Measurements from ENCODE around the gene NFATC1.
"Not testable (repeated sequence)": the region's sequence is repeated elsewhere in the genome, so short reads cannot be mapped to it uniquely, and the experiment has no call there.

The NFATC1 gene

GRCh38 chr18:79480171-79481045 is 84.7 kb downstream of the NFATC1 start:
- H3K9me3 Mint-ChIP-seq, result no peaks in the 10 kb centered on the region

GRCh38 chr18:79481046-79481790 is 85.5 kb downstream of the NFATC1 start:
- Mint-ChIP-seq H3K9me3 (no peaks in the 10 kb centered on the region), H3K4me3 (no peak overlapping the region), H3K27me3 (no peaks in the 10 kb centered on the region), H3K27ac (no peak overlapping the region), H3K4me1 (ENCODE audit: low read depth) (no peaks in the 10 kb centered on the region), H3K36me3 (ENCODE audit: low read depth) (peaks cover 63% of the 10 kb centered on the region)
- intact Hi-C loops (cut with micrococcal nuclease), result no loop called here

More at GRCh38 chr18:79480171-79481045, 84.7 kb downstream of the NFATC1 start:
- Mint-ChIP-seq H3K27me3 (no peaks in the 10 kb centered on the region), H3K4me3 (no peak overlapping the region), H3K27ac (no peak overlapping the region), H3K4me1 (ENCODE audit: low read depth) (no peaks in the 10 kb centered on the region), H3K36me3 (ENCODE audit: low read depth) (peaks cover 63% of the 10 kb centered on the region)
- intact Hi-C loops (cut with micrococcal nuclease), result no loop called here

GRCh38 chr18:79483393-79483792 is 87.7 kb downstream of the NFATC1 start:
- H3K4me1 Mint-ChIP-seq (ENCODE audit: low read depth); H3K27me3 Mint-ChIP-seq; H3K27ac Mint-ChIP-seq; H3K9me3 Mint-ChIP-seq; intact Hi-C loops (cut with micrococcal nuclease); H3K4me3 Mint-ChIP-seq: not testable (repeated sequence)
- peaks cover 66% of the 10 kb centered on the region for H3K36me3 Mint-ChIP-seq (ENCODE audit: low read depth)

- Mint-ChIP-seq H3K9me3 (no peaks in the 10 kb centered on the region), H3K36me3 (ENCODE audit: low read depth) (peaks cover 66% of the 10 kb centered on the region), H3K4me3 (no peak overlapping the region), H3K27ac (no peak overlapping the region), H3K4me1 (ENCODE audit: low read depth) (no peaks in the 10 kb centered on the region), H3K27me3 (no peaks in the 10 kb centered on the region)
- intact Hi-C loops (cut with micrococcal nuclease), result no loop called here
Measured at GRCh38 chr18:79483971-79484491, 88.3 kb downstream of the NFATC1 start.

- no peak overlapping the region for H3K27ac Mint-ChIP-seq
- intact Hi-C loops (cut with micrococcal nuclease), result no loop called here
- no peaks in the 10 kb centered on the region for H3K4me1 Mint-ChIP-seq (ENCODE audit: low read depth)
- no peaks in the 10 kb centered on the region for H3K9me3 Mint-ChIP-seq
- H3K36me3 Mint-ChIP-seq (ENCODE audit: low read depth), result peaks cover 66% of the 10 kb centered on the region
- no peaks in the 10 kb centered on the region for H3K27me3 Mint-ChIP-seq
- H3K4me3 Mint-ChIP-seq, result no peak overlapping the region
Measured at GRCh38 chr18:79484661-79485621, 89.2 kb downstream of the NFATC1 start.

GRCh38 chr18:79485788-79486355 is 90.1 kb downstream of the NFATC1 start:
- Mint-ChIP-seq H3K27me3 (no peaks in the 10 kb centered on the region), H3K4me1 (ENCODE audit: low read depth) (no peaks in the 10 kb centered on the region), H3K9me3 (peaks cover 5% of the 10 kb centered on the region), H3K27ac (no peak overlapping the region), H3K4me3 (no peak overlapping the region), H3K36me3 (ENCODE audit: low read depth) (peaks cover 69% of the 10 kb centered on the region)
- intact Hi-C loops (cut with micrococcal nuclease), result no loop called here

- Mint-ChIP-seq H3K27ac (no peak overlapping the region), H3K36me3 (ENCODE audit: low read depth) (peaks cover 76% of the 10 kb centered on the region), H3K27me3 (no peaks in the 10 kb centered on the region), H3K4me3 (no peak overlapping the region), H3K9me3 (peaks cover 12% of the 10 kb centered on the region), H3K4me1 (ENCODE audit: low read depth) (no peaks in the 10 kb centered on the region)
- intact Hi-C loops (cut with micrococcal nuclease), result no loop called here
Measured at GRCh38 chr18:79486356-79487182, 90.8 kb downstream of the NFATC1 start.

- intact Hi-C loops (cut with micrococcal nuclease), result no loop called here
- Mint-ChIP-seq H3K9me3 (peaks cover 19% of the 10 kb centered on the region), H3K4me1 (ENCODE audit: low read depth) (no peaks in the 10 kb centered on the region)
Measured at GRCh38 chr18:79487183-79487800, 91.6 kb downstream of the NFATC1 start.

GRCh38 chr18:79487801-79488201 is 92.1 kb downstream of the NFATC1 start:
- Mint-ChIP-seq H3K9me3 (peaks cover 20% of the 10 kb centered on the region), H3K36me3 (ENCODE audit: low read depth) (peaks cover 88% of the 10 kb centered on the region), H3K4me3 (no peak overlapping the region), H3K27me3 (no peaks in the 10 kb centered on the region), H3K27ac (no peak overlapping the region), H3K4me1 (ENCODE audit: low read depth) (no peaks in the 10 kb centered on the region)
- intact Hi-C loops (cut with micrococcal nuclease), result no loop called here

More at GRCh38 chr18:79487183-79487800, 91.6 kb downstream of the NFATC1 start:
- Mint-ChIP-seq H3K27me3 (no peaks in the 10 kb centered on the region), H3K4me3 (no peak overlapping the region), H3K36me3 (ENCODE audit: low read depth) (peaks cover 83% of the 10 kb centered on the region), H3K27ac (no peak overlapping the region)

GRCh38 chr18:79488311-79489050 is 92.8 kb downstream of the NFATC1 start:
- Mint-ChIP-seq H3K36me3 (ENCODE audit: low read depth) (peaks cover 95% of the 10 kb centered on the region), H3K27me3 (no peaks in the 10 kb centered on the region), H3K27ac (no peak overlapping the region), H3K4me3 (no peak overlapping the region), H3K9me3 (peaks cover 20% of the 10 kb centered on the region), H3K4me1 (ENCODE audit: low read depth) (no peaks in the 10 kb centered on the region)
- intact Hi-C loops (cut with micrococcal nuclease), result no loop called here

GRCh38 chr18:79489051-79489898 is 93.5 kb downstream of the NFATC1 start:
- no peak overlapping the region for H3K27ac Mint-ChIP-seq
- intact Hi-C loops (cut with micrococcal nuclease), result no loop called here

More at GRCh38 chr18:79489051-79489898, 93.5 kb downstream of the NFATC1 start:
- H3K36me3 Mint-ChIP-seq (ENCODE audit: low read depth), result peaks cover 100% of the 10 kb centered on the region
- H3K4me1 Mint-ChIP-seq (ENCODE audit: low read depth), result no peaks in the 10 kb centered on the region
- no peaks in the 10 kb centered on the region for H3K27me3 Mint-ChIP-seq
- no peak overlapping the region for H3K4me3 Mint-ChIP-seq
- H3K9me3 Mint-ChIP-seq, result peaks cover 20% of the 10 kb centered on the region

Measured in dendritic cell treated with granulocyte-macrophage colony-stimulating factor and Interleukin-4, amounts not matched to agents 40 ng/mL and 50 ng/mL, for 4 days (primary cell).